Endothelial cell of umbilical vein (primary cell): ENCODE measurements around the gene TIFAB. TPM values are rescaled to one million over a fixed set of nuclear protein-coding genes. Genes with fewer than 3 reads are reported as not detected.

Experiments
- BruUV-seq: library from RNA; stranded (reverse); fragments of 400-500 nt; replicated peaks from 2 replicates; lab custom pipeline; 2021; lab: Mats Ljungman, UMichigan
- CTCF ChIA-PET: fragments of 300-600, 350-600 bp; sonication (Branson Sonifier 250); formaldehyde crosslinking; loops from one replicate; lab custom pipeline; 2021; ENCODE audit warnings: antibody characterized with exemption, inconsistent platforms; lab: Charles Lee
- POLR2A ChIA-PET: fragments of 300-600, 350-600 bp; sonication (Branson Sonifier 250); formaldehyde crosslinking; loops from one replicate; lab custom pipeline; 2021; ENCODE audit warnings: antibody characterized with exemption, inconsistent platforms; lab: Charles Lee
- DNase-seq: peaks from one replicate; pipeline ENCODE4 v3.0.0-alpha.2; 2011; ENCODE audit warnings: low read depth, low spot score
- FAIRE-seq: peaks from 2 replicates; lab custom pipeline; 2011; peaks lifted over from hg19 to GRCh38; lab: Jason Lieb, UNC
- H2AFZ ChIP-seq: 2 replicates; pipeline ENCODE4 v1.6.0; 2012; ENCODE audit warnings: low read depth, low read length, control low read depth, inconsistent platforms
- H3K27ac ChIP-seq: 2 replicates; pipeline ENCODE4 v1.5.1; 2011; ENCODE audit warnings: low read depth, mild to moderate bottlenecking, control low read depth, low read length, moderate library complexity; ENCODE audit not compliant: insufficient read depth
- H3K27me3 ChIP-seq, 2 experiments: 2 replicates each; pipeline versions ENCODE4 v1.6.0 to v1.6.1; 2011; ENCODE audit warnings: low read length in 2 of 2, mixed read lengths in 1 of 2; ENCODE audit not compliant: control insufficient read depth in 2 of 2, insufficient read depth in 2 of 2
- H3K36me3 ChIP-seq, 2 experiments: 2 replicates in 1 of 2; 3 replicates in 1 of 2; pipeline ENCODE4 v1.5.1; 2011; ENCODE audit warnings: low read length in 2 of 2, mild to moderate bottlenecking in 1 of 2, moderate library complexity in 1 of 2; ENCODE audit not compliant: control insufficient read depth in 2 of 2, insufficient read depth in 2 of 2; ENCODE audit errors: extremely low read depth in 1 of 2
- H3K4me1 ChIP-seq: 3 replicates; pipeline ENCODE4 v1.5.1; 2011; ENCODE audit warnings: mild to moderate bottlenecking, low read length; ENCODE audit not compliant: control insufficient read depth, insufficient read depth; ENCODE audit errors: extremely low read depth
- H3K4me2 ChIP-seq: 2 replicates; pipeline ENCODE4 v1.6.1; 2011; ENCODE audit warnings: low read length, control low read depth, mixed read lengths; ENCODE audit not compliant: insufficient read depth
- H3K4me3 ChIP-seq, 3 experiments: fragments of 200-600 bp in 1 of 3; sonication (generic), shearing (Covaris generic) in 1 of 3; replicated peaks in 1 of 3; 2 replicates each; pipeline ENCODE4 v1.5.1; 2011 to 2016; ENCODE audit warnings: control low read depth in 3 of 3, low read length in 3 of 3, mild to moderate bottlenecking in 2 of 3, inconsistent platforms in 1 of 3, low read depth in 1 of 3, moderate library complexity in 1 of 3; ENCODE audit not compliant: insufficient read depth in 1 of 3
- H3K79me2 ChIP-seq: 2 replicates; pipeline ENCODE4 v1.6.0; 2012; ENCODE audit warnings: low read length, inconsistent platforms; ENCODE audit not compliant: control insufficient read depth, insufficient read depth
- H3K9ac ChIP-seq: replicated peaks from 2 replicates; pipeline ENCODE3; 2011; ENCODE audit warnings: low read length, control low read depth; ENCODE audit not compliant: insufficient read depth; ENCODE audit errors: extremely low read depth
- H3K9me1 ChIP-seq: replicated peaks from 3 replicates; pipeline ENCODE4 v1.6.0; 2011; ENCODE audit warnings: mild to moderate bottlenecking, low read length; ENCODE audit not compliant: control insufficient read depth, insufficient read depth; ENCODE audit errors: extremely low read depth
- H3K9me3 ChIP-seq: replicated peaks from 2 replicates; pipeline ENCODE4 v1.5.1; 2012; ENCODE audit warnings: low read length, inconsistent platforms; ENCODE audit not compliant: control insufficient read depth, insufficient read depth
- H4K20me1 ChIP-seq: replicated peaks from 2 replicates; pipeline ENCODE3; 2011; ENCODE audit warnings: mild to moderate bottlenecking, low read length; ENCODE audit not compliant: control insufficient read depth, insufficient read depth; ENCODE audit errors: extremely low read depth
- CTCF ChIP-seq, 2 donors: IDR thresholded peaks; 1 replicate in 1 of 2; 2 replicates in 1 of 2; pipeline ENCODE4 v1.5.1; 2011; ENCODE audit warnings: low read length in 2 of 2, mild to moderate bottlenecking in 2 of 2, moderate library complexity in 2 of 2, control low read depth in 1 of 2, inconsistent platforms in 1 of 2, low read depth in 1 of 2; ENCODE audit not compliant: insufficient read depth in 1 of 2; ENCODE audit errors: extremely low read depth in 1 of 2
- EZH2 ChIP-seq: IDR thresholded peaks from 2 replicates; pipeline ENCODE4 v1.6.1; 2012; ENCODE audit warnings: borderline replicate concordance, low read depth, mild to moderate bottlenecking, moderate library complexity, low read length, inconsistent platforms; ENCODE audit not compliant: severe bottlenecking
- FOS ChIP-seq: IDR thresholded peaks from 2 replicates; pipeline ENCODE4 v1.6.1; 2011; ENCODE audit warnings: mild to moderate bottlenecking, low read length, moderate library complexity, borderline replicate concordance; ENCODE audit not compliant: insufficient read depth
- GATA2 ChIP-seq: IDR thresholded peaks from 2 replicates; pipeline ENCODE4 v1.7.0; 2011; ENCODE audit warnings: low read depth, mild to moderate bottlenecking, moderate library complexity, mixed read lengths, low read length; ENCODE audit not compliant: insufficient read length, insufficient read depth
- JUN ChIP-seq: IDR thresholded peaks from 2 replicates; pipeline ENCODE4 v1.6.1; 2011; ENCODE audit warnings: borderline replicate concordance, low read depth; ENCODE audit not compliant: insufficient read length, insufficient read depth
- MAX ChIP-seq: IDR thresholded peaks from 2 replicates; pipeline ENCODE4 v1.6.1; 2011; ENCODE audit not compliant: insufficient read depth, insufficient read length
- MYC ChIP-seq: IDR thresholded peaks from one replicate; pipeline ENCODE4 v1.6.1; 2011; ENCODE audit warnings: mild to moderate bottlenecking, low read depth, low read length
- POLR2A ChIP-seq: IDR thresholded peaks from 2 replicates; pipeline ENCODE4 v1.6.1; 2012; ENCODE audit warnings: low read depth, mild to moderate bottlenecking, control low read depth, low read length
- POLR2AphosphoS5 ChIP-seq: IDR thresholded peaks from 2 replicates; pipeline ENCODE4 v1.6.1; 2012; ENCODE audit warnings: low read depth, mild to moderate bottlenecking, control low read depth, low read length, moderate library complexity; ENCODE audit not compliant: insufficient read depth
- dilution Hi-C: fragments of 300-500 bp; cut with MboI; formaldehyde crosslinking; loops from one replicate; pipeline ENCODE4 v1.15.0; 2019; ENCODE audit warnings: low sequenced_read_pairs; ENCODE audit not compliant: extremely low pct_ligation_motif_present
- intact Hi-C: fragments of 100-400 bp; cut with micrococcal nuclease; formaldehyde crosslinking; loops from one replicate; pipeline ENCODE4 v1.10.0; 2022
- polyA plus RNA-seq, 4 experiments: library from polyadenylated mRNA; depleted of rRNA in 3 of 4; stranded (reverse) in 3 of 4; unstranded in 1 of 4; fragments of >200 nt; gene quantifications; 2 replicates each; pipeline versions ENCODE4 v1.2.1 to v1.2.3, GENCODE V29; 2011 to 2012; ENCODE audit warnings: missing spikeins in 1 of 4
- total RNA-seq: library from RNA; stranded (reverse); gene quantifications from 2 replicates; pipeline ENCODE4 v1.2.3, GENCODE V29; 2021

The TIFAB gene
- total and polyA plus RNA-seq, 2 donors (not counting 3 experiments of a cell fraction or from before 2014, with no cell fraction given): not detected

- H3K9me3 ChIP-seq: no peaks in the 10 kb centered on the region
- H3K9me1 ChIP-seq: no peaks in the 10 kb centered on the region
- no peaks in the 10 kb centered on the region for H3K36me3 ChIP-seq
- no peak overlapping the region for H3K4me2 ChIP-seq
- H3K79me2 ChIP-seq: no peaks in the 10 kb centered on the region
- no peak overlapping the region for H2AFZ ChIP-seq
- no peak overlapping the region for H3K4me3 ChIP-seq
- ChIA-PET CTCF (interaction anchor here (2.6 to 21.5 kb wide), 2 partner anchors 79 to 96 kb away, joined by 11 to 664 read pairs; no protein-coding TSS in a partner anchor), POLR2A (no interaction called here)
- TF ChIP-seq JUN: no peak
- no peak for TF ChIP-seq MAX
- TF ChIP-seq MYC: no peak
- no peak for TF ChIP-seq GATA2
- TF ChIP-seq EZH2: no peak
- no peak for TF ChIP-seq POLR2AphosphoS5
- TF ChIP-seq FOS: no peak
- TF ChIP-seq POLR2A: no peak
- H3K9ac ChIP-seq: no peak overlapping the region
- FAIRE-seq (no peak), DNase-seq (no peak)
- H3K4me1 ChIP-seq: no peaks in the 10 kb centered on the region
- dilution Hi-C loops (loop anchor here (25.0 kb wide), 1 partner anchor 91 kb away; no protein-coding TSS in a partner anchor), intact Hi-C loops (no loop called here)
- H3K27me3 ChIP-seq: peaks cover 33 to 48% of the 10 kb centered on the region in 2 experiments
- H4K20me1 ChIP-seq: no peaks in the 10 kb centered on the region
- no peak overlapping the region for H3K27ac ChIP-seq
- no TSS peak for BruUV-seq
Measured at GRCh38 chr5:135471726-135472125, 19.6 kb upstream of the TIFAB start.

- H3K79me2 ChIP-seq: no peaks in the 10 kb centered on the region
- TF ChIP-seq EZH2 (no peak), CTCF (IDR thresholded peaks at IDR 0.05; ENCODE audit: extremely low read depth in 1 of 2, insufficient read depth in 1 of 2, low read depth in 1 of 2, low read length in 2 of 2) (no peak), FOS (no peak), GATA2 (no peak), MAX (no peak), JUN (no peak), MYC (no peak), POLR2AphosphoS5 (no peak), POLR2A (no peak)
- peaks cover 43 to 55% of the 10 kb centered on the region in 2 experiments for H3K27me3 ChIP-seq
- H3K9me3 ChIP-seq: no peaks in the 10 kb centered on the region
- BruUV-seq: no TSS peak
- CTCF ChIA-PET: interaction anchor here (0.8 to 21.5 kb wide), 5 partner anchors 12 to 97 kb away, joined by 3 to 664 read pairs (median 9); no protein-coding TSS in a partner anchor
- no peak overlapping the region for H3K4me3 ChIP-seq
- DNase-seq (no peak), FAIRE-seq (no peak)
- POLR2A ChIA-PET: no interaction called here
- H2AFZ ChIP-seq: no peak overlapping the region
- no peak overlapping the region for H3K9ac ChIP-seq
- no peak overlapping the region for H3K4me2 ChIP-seq
- intact Hi-C loops (no loop called here), dilution Hi-C loops (loop anchor here (25.0 kb wide), 1 partner anchor 92 kb away; no protein-coding TSS in a partner anchor)
- H3K4me1 ChIP-seq: peaks cover 3% of the 10 kb centered on the region
- no peaks in the 10 kb centered on the region for H3K36me3 ChIP-seq
- no peak overlapping the region for H3K27ac ChIP-seq
- H3K9me1 ChIP-seq: no peaks in the 10 kb centered on the region
- H4K20me1 ChIP-seq: no peaks in the 10 kb centered on the region
Measured at GRCh38 chr5:135469911-135470310, 17.8 kb upstream of the TIFAB start.
